Endodermal cell (in vitro differentiated cells): ENCODE data around the gene ATG2A. TPM values are rescaled to one million over a fixed set of nuclear protein-coding genes. Genes with fewer than 3 reads are reported as not detected.

ENCODE experiments used
- DNase-seq: peaks from one replicate; pipeline ENCODE4 v3.0.0-alpha.2; 2017
- H3K27ac ChIP-seq: 2 replicates; pipeline ENCODE4 v1.5.1; 2013; ENCODE audit warnings: mild to moderate bottlenecking, low read depth, low read length, moderate library complexity
- H3K27me3 ChIP-seq: 2 replicates; pipeline ENCODE4 v1.6.1; 2013; ENCODE audit warnings: mild to moderate bottlenecking, low read length, moderate library complexity; ENCODE audit not compliant: insufficient read depth, control insufficient read depth, poor library complexity, severe bottlenecking
- H3K36me3 ChIP-seq: 2 replicates; pipeline ENCODE4 v1.7.0; 2013; ENCODE audit warnings: mild to moderate bottlenecking, low read length, moderate library complexity; ENCODE audit not compliant: control insufficient read depth, insufficient read depth
- H3K4me1 ChIP-seq: one replicate; pipeline ENCODE4 v1.7.0; 2013; ENCODE audit warnings: low read length; ENCODE audit not compliant: control insufficient read depth, insufficient read depth
- H3K4me3 ChIP-seq: 2 replicates; pipeline ENCODE4 v1.5.1; 2013; ENCODE audit warnings: mild to moderate bottlenecking, low read length, moderate library complexity
- H3K9ac ChIP-seq: 2 replicates; pipeline ENCODE4 v1.6.1; 2013; ENCODE audit warnings: mild to moderate bottlenecking, low read length, moderate library complexity; ENCODE audit not compliant: poor library complexity, severe bottlenecking; ENCODE audit errors: extremely low read depth
- H3K9me3 ChIP-seq: 2 replicates; pipeline ENCODE4 v1.6.1; 2013; ENCODE audit warnings: mild to moderate bottlenecking, low read length, moderate library complexity; ENCODE audit not compliant: control insufficient read depth
- H3K27ac Mint-ChIP-seq: 2 replicates; pipeline ENCODE4 v1.8.0; 2020; ENCODE audit warnings: mixed read lengths
- H3K27me3 Mint-ChIP-seq: 2 replicates; pipeline ENCODE4 v1.8.0; 2021; ENCODE audit warnings: mild to moderate bottlenecking, mixed read lengths; ENCODE audit not compliant: insufficient read depth
- H3K36me3 Mint-ChIP-seq: 2 replicates; pipeline ENCODE4 v1.8.0; 2020; ENCODE audit warnings: low read depth, mixed read lengths
- H3K4me1 Mint-ChIP-seq: 2 replicates; pipeline ENCODE4 v1.8.0; 2020; ENCODE audit warnings: mixed read lengths
- H3K4me3 Mint-ChIP-seq: 2 replicates; pipeline ENCODE4 v1.8.0; 2020; ENCODE audit warnings: mild to moderate bottlenecking, moderate library complexity, mixed read lengths
- H3K9me3 Mint-ChIP-seq: 2 replicates; pipeline ENCODE4 v1.8.0; 2020; ENCODE audit warnings: mild to moderate bottlenecking, mixed read lengths
- CTCF ChIP-seq: fragments of 200-600 bp; sonication (generic); conservative IDR thresholded peaks from 2 replicates; pipeline ENCODE4 v1.5.0; 2021; ENCODE audit warnings: antibody characterized with exemption, mild to moderate bottlenecking
- WGBS, 2 experiments: methylation state at CpG; one replicate each; pipeline versions ENCODE4 v1.1.5 to v1.1.7; 2013; ENCODE audit warnings: missing lambda C conversion rate in 2 of 2, mixed read lengths in 1 of 2; ENCODE audit not compliant: insufficient coverage in 1 of 2, insufficient read length in 1 of 2; 5-methylcytosine and 5-hydroxymethylcytosine counted together
- total RNA-seq, 2 donors: library from RNA; stranded (reverse); fragmentation: NEBNext Ultra II Directional in 1 of 2; extraction: Animal tissue kit (Norgen Biotek cat#: 25700) in 1 of 2; gene quantifications; 2 replicates in 1 of 2; 3 replicates in 1 of 2; pipeline ENCODE4 v1.2.1, GENCODE V29; 2021

ATG2A gene
- total RNA-seq, 2 donors from 2014 or later, result 17.0 to 23.0 TPM

GRCh38 chr11:64870176-64870892 is 46.7 kb downstream of the ATG2A start:
- Histone ChIP-seq H3K4me1 (peaks cover 16% of the 10 kb centered on the region), H3K9me3 (no peaks in the 10 kb centered on the region), H3K27me3 (no peaks in the 10 kb centered on the region), H3K27ac (peak overlapping the region; percentile 80), H3K4me3 (no peak overlapping the region), H3K36me3 (peaks cover 12% of the 10 kb centered on the region), H3K9ac (no peak overlapping the region)
- peak overlapping the region; percentile 85 for H3K27ac Mint-ChIP-seq
- 74 to 83% methylated on average over 18 to 19 of the region's 19 CpGs for whole genome bisulfite sequencing, 2 experiments
- TF ChIP-seq CTCF, result no peak
- no peak overlapping the region for H3K4me3 Mint-ChIP-seq
- H3K36me3 Mint-ChIP-seq, result peaks cover 18% of the 10 kb centered on the region
- DNase-seq, result peak; percentile 54
- peaks cover 15% of the 10 kb centered on the region for H3K4me1 Mint-ChIP-seq
- no peaks in the 10 kb centered on the region for H3K9me3 Mint-ChIP-seq
- no peaks in the 10 kb centered on the region for H3K27me3 Mint-ChIP-seq

GRCh38 chr11:64869571-64870175 is 47.3 kb downstream of the ATG2A start:
- peaks cover 15% of the 10 kb centered on the region for H3K4me1 Mint-ChIP-seq
- WGBS, 2 experiments, result 83 to 91% methylated on average over 9 of the region's 9 CpGs
- DNase-seq, result peak; percentile 73
- no peaks in the 10 kb centered on the region for H3K9me3 Mint-ChIP-seq
- Histone ChIP-seq H3K36me3 (peaks cover 12% of the 10 kb centered on the region), H3K27ac (peak overlapping the region; percentile 80), H3K4me3 (no peak overlapping the region), H3K4me1 (peaks cover 19% of the 10 kb centered on the region), H3K9me3 (no peaks in the 10 kb centered on the region), H3K9ac (no peak overlapping the region), H3K27me3 (no peaks in the 10 kb centered on the region)
- H3K36me3 Mint-ChIP-seq, result peaks cover 18% of the 10 kb centered on the region
- no peak overlapping the region for H3K4me3 Mint-ChIP-seq
- peak; percentile 77 for TF ChIP-seq CTCF
- H3K27me3 Mint-ChIP-seq, result no peaks in the 10 kb centered on the region
- H3K27ac Mint-ChIP-seq, result peak overlapping the region; percentile 85

GRCh38 chr11:64868904-64869570 is 48.0 kb downstream of the ATG2A start:
- H3K9me3 ChIP-seq, result no peaks in the 10 kb centered on the region
- Mint-ChIP-seq H3K27ac (no peak overlapping the region), H3K36me3 (peaks cover 14% of the 10 kb centered on the region), H3K4me1 (peaks cover 15% of the 10 kb centered on the region), H3K27me3 (no peaks in the 10 kb centered on the region), H3K4me3 (no peak overlapping the region), H3K9me3 (no peaks in the 10 kb centered on the region)
- H3K4me1 ChIP-seq, result peaks cover 19% of the 10 kb centered on the region
- no peak overlapping the region for H3K9ac ChIP-seq
- DNase-seq, result no peak
- no peak for TF ChIP-seq CTCF
- H3K27ac ChIP-seq, result no peak overlapping the region
- H3K4me3 ChIP-seq, result no peak overlapping the region
- H3K27me3 ChIP-seq, result no peaks in the 10 kb centered on the region
- WGBS, 2 experiments, result 93 to 95% methylated on average over 12 to 21 of the region's 21 CpGs
- H3K36me3 ChIP-seq, result peaks cover 9% of the 10 kb centered on the region
